UCSD-AML1 (cell line): ENCODE results near the gene NHLRC4.

Experiments
- DNase-seq: peaks from one replicate; lab custom pipeline; 2025; ENCODE audit not compliant: unreplicated experiment; lab: John Stamatoyannopoulos, UW

The NHLRC4 gene

DNA sequence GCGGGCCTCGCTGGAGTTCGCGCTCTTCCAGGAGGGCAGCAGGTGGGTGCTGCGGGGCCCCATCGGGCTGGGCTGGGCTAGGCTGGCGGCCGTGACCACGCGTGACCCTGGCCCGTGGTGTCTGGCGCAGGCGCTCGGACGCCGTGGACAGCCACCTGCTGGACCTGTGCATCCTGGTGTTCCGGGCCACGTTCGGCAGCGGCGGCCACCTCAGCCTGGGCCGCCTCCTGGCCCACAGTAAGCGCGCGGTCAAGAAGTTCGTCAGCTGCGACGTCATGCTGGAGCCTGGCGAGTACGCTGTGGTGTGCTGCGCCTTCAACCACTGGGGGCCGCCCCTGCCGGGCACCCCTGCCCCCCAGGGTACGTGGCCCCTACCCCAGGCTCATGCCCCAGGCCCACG lies 14.6 kb upstream of the NHLRC4 start:
- no peak for DNase-seq

DNA sequence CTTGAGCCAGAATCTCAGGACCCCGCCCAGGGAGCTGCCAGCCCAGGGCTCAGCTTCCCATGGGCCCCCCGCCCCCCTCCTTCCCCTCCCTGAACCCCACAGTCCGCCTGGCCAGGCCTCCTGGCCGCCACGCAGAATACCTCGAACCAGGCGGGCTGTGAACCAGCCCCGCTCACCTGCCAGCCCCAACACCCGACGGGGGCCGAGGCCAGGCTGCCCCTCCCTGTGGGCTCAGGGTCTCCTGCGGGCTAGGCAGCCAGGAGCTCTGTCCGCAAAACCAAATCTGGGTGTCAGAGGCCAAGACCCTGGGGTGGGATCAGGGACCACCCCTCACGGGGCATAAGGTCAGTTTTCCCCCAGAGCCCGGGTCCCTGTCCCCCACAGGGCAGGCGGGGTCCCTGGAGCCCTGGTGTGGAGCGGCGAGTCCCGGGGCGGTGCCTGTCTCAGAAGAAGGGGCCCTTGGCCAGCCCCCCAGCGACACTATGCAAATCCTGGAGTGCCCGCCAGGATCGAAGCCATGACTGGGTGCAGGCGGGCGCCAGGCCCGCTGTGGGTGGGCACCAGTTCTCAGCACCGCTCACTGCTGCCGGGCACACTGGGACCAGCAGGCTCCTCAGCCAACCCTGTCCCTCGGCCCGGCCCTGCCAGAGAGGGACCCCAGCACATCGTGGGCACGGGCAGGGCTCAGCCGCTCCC lies 13.1 kb upstream of the NHLRC4 start:
- no peak for DNase-seq

GRCh38 chr16:554297-554621 lies 12.5 kb upstream of the NHLRC4 start:
- DNase-seq, result no peak

DNA sequence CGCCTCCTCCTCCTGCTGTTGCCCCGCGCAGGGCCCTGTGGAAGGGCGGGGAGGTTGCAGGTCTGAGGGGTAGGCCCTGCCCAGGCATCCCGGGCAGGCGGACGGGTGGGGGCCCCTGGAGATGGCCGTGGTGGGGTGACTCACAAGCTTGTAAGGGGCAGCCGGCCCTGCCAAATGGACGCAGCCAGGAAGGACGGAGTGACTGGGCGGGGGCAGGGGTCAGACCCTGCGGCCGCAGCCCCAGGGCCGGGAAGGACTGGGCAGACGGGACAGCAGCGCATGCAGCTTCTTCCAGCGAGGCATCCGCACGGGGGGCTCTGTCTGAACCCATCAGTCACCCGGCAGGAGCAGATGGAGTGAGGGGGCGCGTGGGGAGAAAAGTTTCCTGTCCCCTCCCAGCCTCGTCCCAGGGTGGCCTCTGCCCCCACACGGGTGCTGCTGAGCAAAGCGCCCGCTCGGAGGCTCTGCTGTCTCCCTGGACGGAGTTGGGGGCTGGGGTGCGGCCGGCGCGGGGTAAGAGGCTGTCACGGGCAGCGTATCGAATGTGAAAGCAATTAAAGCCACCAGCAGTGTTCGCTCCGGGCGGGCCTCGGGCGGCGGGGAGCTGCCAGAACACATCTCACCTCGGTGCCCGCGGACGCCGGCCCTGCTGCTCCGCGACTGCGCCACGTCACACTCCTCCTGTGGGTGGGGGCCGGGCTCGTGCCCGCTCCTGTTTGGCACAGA lies 12.0 kb upstream of the NHLRC4 start:
- no peak for DNase-seq

DNA sequence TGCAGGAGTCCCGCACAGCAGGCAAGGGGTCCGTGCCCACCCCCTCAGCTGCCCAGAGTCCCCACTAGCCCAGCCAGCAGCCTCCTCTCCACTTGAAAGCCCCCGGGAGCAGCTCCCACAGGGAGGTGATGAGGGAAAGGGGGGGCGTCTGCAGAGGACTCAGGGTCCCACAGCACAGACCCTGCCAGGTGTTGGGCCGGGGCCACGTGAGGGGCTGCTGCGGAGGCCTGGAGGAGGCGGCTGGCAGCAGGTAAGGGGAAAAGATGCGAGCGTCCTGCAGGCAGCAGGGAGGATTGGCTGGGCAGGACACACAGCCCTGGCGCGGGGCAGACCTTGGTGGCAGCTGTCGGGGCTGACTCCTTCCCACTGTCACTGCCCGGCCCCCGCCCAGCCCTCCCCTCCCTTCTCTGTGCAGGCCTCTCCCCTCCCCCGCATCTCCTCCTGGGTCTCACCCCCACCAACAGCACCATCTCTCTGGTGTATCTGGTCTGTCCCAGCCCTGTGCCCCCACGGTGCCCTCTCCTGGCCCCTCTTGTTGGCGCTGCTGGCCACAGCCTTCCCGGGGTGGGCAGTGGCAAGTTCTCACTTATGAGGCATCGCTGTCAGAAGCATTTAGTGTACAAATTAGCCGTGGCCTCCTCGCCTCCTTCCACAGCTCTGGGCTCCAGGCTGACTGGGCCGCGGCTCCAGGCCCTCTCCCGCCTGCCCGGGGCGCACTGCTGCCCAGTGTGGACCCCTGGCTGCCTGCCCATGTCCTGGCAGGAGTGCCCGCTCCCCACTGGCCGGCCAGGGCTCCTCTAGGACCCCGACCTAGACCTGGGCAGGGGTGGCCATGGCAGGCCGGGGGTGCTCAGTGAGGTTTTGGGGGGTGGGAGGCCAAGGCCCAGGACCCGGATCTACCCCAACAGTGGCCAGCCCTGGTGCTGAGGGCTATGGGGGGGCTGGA lies 11.0 kb upstream of the NHLRC4 start:
- DNase-seq, result no peak

- DNase-seq, result no peak
Observed at GRCh38 chr16:556474-557173, 10.2 kb upstream of the NHLRC4 start.

DNA sequence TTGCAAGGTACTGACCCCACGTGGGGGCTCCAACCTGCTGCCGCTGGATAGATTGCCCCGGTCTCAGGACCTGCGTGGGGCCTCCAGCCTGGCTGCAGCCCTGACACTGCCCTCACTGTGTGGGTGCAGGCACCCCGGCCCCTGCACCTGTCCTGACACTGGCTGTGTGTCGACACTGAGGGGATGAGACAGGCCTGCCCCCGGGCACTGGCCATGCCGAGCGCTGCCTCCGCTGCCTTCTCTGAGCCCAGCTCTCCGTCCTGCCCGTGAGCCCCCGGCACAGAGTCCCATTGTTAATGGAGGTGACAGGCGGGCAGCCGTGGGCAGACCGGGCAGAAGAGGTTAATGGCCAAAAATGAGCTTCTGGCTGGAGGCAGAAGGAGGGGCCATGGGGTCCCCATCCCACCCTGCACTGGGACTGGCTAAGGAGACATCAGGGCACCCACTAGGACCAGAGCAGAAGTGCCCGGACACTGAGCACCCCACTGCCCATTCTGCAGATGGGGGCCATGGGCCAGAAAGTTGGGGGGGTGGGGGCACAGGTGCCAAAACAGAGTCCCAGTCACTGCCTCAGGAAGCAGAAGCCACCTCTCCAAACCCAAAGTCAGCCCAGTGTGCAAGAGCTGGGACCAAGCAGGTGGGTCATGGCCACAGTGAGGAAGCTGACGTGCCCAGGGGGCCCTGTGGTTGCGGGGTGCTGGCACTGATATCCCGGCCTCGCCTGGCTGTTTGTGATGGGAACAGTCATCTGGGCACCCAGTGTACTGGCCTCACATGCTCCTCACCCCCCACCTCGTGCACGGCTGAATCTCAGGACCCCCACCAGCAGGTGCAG lies 9.1 kb upstream of the NHLRC4 start:
- no peak for DNase-seq

GRCh38 chr16:558298-559020 lies 8.3 kb upstream of the NHLRC4 start:
- DNase-seq, result no peak

- DNase-seq, result no peak
Observed at GRCh38 chr16:559021-559380, 7.8 kb upstream of the NHLRC4 start.

- no peak for DNase-seq
Observed at GRCh38 chr16:559411-560203, 7.2 kb upstream of the NHLRC4 start.

DNA sequence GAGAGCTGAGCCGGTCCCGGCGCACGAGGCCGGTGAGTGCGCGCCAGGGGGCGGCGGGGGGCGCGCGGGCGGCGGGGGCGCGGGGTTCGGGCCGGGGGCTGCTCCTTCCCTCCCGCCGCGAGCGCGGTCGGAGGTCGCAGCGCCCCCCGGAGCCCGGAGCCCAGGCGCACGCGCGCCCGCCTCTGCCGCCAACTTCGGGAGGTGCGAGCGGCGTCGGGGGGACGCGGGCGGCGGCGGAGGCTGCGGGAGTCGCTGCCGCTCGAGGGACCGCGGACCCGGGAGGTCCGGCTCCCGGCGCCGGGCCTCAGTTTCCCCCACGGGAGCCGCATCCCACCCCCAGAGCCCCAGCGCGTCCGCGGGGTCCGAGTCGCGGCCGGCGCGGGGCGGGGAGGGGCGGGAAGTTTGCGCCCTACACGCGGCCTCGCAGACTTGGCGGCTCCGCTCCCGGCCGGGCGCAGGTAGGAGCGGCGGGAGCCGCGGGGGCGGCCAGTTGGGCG lies 6.6 kb upstream of the NHLRC4 start, which contains the start of gene PRR35:
Gene PRR35 (plus strand): TSS at position 191 of the 497 bp plus-strand sequence. CDS start 2,901 bp downstream, outside the sequence.
- DNase-seq, result no peak

GRCh38 chr16:560701-561412 lies 5.9 kb upstream of the NHLRC4 start:
- DNase-seq, result no peak

GRCh38 chr16:561413-561794 lies 5.4 kb upstream of the NHLRC4 start:
- no peak for DNase-seq

GRCh38 chr16:561957-562938 lies 4.6 kb upstream of the NHLRC4 start:
- DNase-seq, result no peak

- no peak for DNase-seq
Observed at GRCh38 chr16:563072-563644, 3.6 kb upstream of the NHLRC4 start.

GRCh38 chr16:564690-565418 lies 2.0 kb upstream of the NHLRC4 start:
- no peak for DNase-seq
